GM15510 (cell line): ENCODE results near the gene PRAMEF6.
"Not testable (repeated sequence)": the region's sequence is repeated elsewhere in the genome, so short reads cannot be mapped to it uniquely, and the experiment has no call there.

Source experiments
- POLR2A ChIP-seq: IDR thresholded peaks from 3 replicates; pipeline ENCODE4 v1.6.1; 2011; ENCODE audit warnings: borderline replicate concordance; ENCODE audit not compliant: insufficient read length; ENCODE audit errors: extremely low read depth

The PRAMEF6 gene

GRCh38 chr1:12947480-12947879 is at the start of gene PRAMEF6:
TSS of gene PRAMEF6 (minus strand) at chr1:12947580. CDS start at chr1:12942518, 5,062 bp downstream.
- not testable (repeated sequence) for TF ChIP-seq POLR2A

- not testable (repeated sequence) for TF ChIP-seq POLR2A
These were observed 31.1 kb downstream of the PRAMEF6 start, which contains the start of gene PRAMEF7 for GRCh38 chr1:12916310-12916709. TSS of gene PRAMEF7 (plus strand) at chr1:12916610. CDS start at chr1:12917693, 1,083 bp downstream.

DNA sequence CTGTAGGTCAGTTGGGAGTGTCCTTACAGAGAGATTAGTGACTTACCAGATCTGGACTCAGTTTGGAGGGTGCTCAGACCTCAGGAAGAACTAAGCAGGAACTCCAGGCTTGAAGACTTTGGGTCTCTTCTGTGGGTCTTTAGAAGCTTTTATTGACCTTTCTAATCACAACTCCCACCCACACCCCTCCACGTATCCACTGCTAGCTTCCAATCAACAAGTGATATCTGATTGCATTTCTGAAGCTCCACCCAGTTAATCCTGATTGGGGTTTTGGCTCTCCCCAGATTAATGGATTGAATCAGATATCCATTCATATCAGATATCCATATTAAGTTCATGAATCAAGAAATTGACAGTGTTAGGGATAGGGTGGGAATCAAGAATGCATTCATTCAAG is 49.2 kb downstream of the PRAMEF6 start, which contains the start of gene PRAMEF10:
TSS of gene PRAMEF10 (minus strand) at position 101 of the 400 bp plus-strand sequence. CDS start 2,423 bp downstream, outside the sequence.
- TF ChIP-seq POLR2A: not testable (repeated sequence)
